WERI-Rb-1 (cell line): ENCODE measurements around the gene TMEM209.

ENCODE experiments used
- DNase-seq: peaks from one replicate; pipeline ENCODE4 v3.0.0-alpha.2; 2020
- H3K27ac ChIP-seq: fragments of 250-450 bp; sonication (Bioruptor Pico); 2 replicates; pipeline ENCODE4 v1.5.1; 2020; ENCODE audit warnings: mild to moderate bottlenecking, moderate library complexity
- H3K27me3 ChIP-seq: fragments of 250-450 bp; sonication (Bioruptor Pico); 2 replicates; pipeline ENCODE4 v1.5.1; 2021; ENCODE audit warnings: mild to moderate bottlenecking, low read depth, moderate library complexity; ENCODE audit not compliant: insufficient read depth, severe bottlenecking
- H3K36me3 ChIP-seq: fragments of 250-450 bp; sonication (Bioruptor Pico); 2 replicates; pipeline ENCODE4 v1.5.1; 2020; ENCODE audit warnings: mild to moderate bottlenecking, moderate library complexity
- H3K4me3 ChIP-seq: 2 replicates; pipeline ENCODE4 v1.5.1; 2011; ENCODE audit warnings: low read depth, mild to moderate bottlenecking, control low read depth, low read length
- H3K9me3 ChIP-seq: fragments of 250-450 bp; sonication (Bioruptor Pico); 2 replicates; pipeline ENCODE4 v1.5.1; 2021; ENCODE audit warnings: mild to moderate bottlenecking, moderate library complexity; ENCODE audit not compliant: severe bottlenecking
- CTCF ChIP-seq: IDR thresholded peaks from 2 replicates; pipeline ENCODE4 v1.5.1; 2011; ENCODE audit warnings: low read depth, mild to moderate bottlenecking, control low read depth, inconsistent platforms, low read length

TMEM209 gene

DNA sequence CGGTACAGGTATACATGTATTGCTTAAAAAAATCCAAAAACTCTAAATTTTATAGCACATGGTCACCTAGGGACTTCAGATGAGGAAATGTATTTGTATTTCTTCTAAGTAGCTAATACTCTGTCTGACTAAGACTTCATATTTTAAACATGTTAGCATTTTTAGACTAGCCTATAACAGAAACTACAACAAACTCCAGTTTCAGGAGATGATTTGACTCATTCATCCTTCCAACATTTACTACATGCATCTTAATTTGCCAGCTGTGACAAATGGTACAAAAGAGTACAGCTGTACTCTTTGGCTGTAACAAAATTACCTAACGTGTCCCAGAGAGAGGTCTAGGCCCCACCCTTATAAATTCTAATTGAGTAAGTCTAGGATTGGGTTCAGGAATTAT is 22.2 kb downstream of the TMEM209 start:
- Histone ChIP-seq H3K4me3 (no peak overlapping the region), H3K9me3 (no peaks in the 10 kb centered on the region), H3K27me3 (no peaks in the 10 kb centered on the region), H3K27ac (no peak overlapping the region), H3K36me3 (peaks cover 50% of the 10 kb centered on the region)
- no peak for TF ChIP-seq CTCF
- no peak for DNase-seq

GRCh38 chr7:130181263-130181605 is 24.0 kb downstream of the TMEM209 start:
- Histone ChIP-seq H3K27ac (no peak overlapping the region), H3K36me3 (peaks cover 50% of the 10 kb centered on the region), H3K9me3 (no peaks in the 10 kb centered on the region), H3K4me3 (no peak overlapping the region), H3K27me3 (no peaks in the 10 kb centered on the region)
- DNase-seq, result no peak
- TF ChIP-seq CTCF, result no peak

- Histone ChIP-seq H3K27ac (no peak overlapping the region), H3K36me3 (peaks cover 50% of the 10 kb centered on the region), H3K4me3 (no peak overlapping the region), H3K9me3 (no peaks in the 10 kb centered on the region), H3K27me3 (no peaks in the 10 kb centered on the region)
- TF ChIP-seq CTCF, result no peak
- no peak for DNase-seq
Observed at GRCh38 chr7:130180571-130181262, 24.5 kb downstream of the TMEM209 start.

DNA sequence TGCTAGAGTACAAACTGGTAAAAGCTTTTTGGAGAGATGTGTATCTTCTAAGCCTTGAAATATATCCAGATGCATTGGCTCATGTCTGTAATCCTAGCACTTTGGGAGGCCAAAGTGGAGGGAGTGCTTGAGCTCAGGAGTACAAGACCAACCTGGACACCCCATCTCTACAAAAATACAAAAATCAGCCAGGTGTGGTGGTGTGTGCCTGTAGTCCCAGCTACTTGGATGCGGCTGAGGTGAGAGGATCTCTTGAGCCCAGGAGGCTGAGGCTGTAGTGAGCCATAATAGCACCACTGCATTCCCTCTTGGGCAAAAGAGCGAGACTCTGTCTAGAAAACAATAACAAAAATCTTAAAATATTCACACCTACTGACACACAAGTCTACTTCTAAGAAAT is 25.6 kb downstream of the TMEM209 start:
- Histone ChIP-seq H3K36me3 (peaks cover 45% of the 10 kb centered on the region), H3K27ac (no peak overlapping the region), H3K9me3 (no peaks in the 10 kb centered on the region), H3K27me3 (no peaks in the 10 kb centered on the region), H3K4me3 (no peak overlapping the region)
- TF ChIP-seq CTCF, result no peak
- DNase-seq, result no peak

- no peak overlapping the region for H3K4me3 ChIP-seq
- H3K27me3 ChIP-seq, result no peaks in the 10 kb centered on the region
- DNase-seq, result no peak
- TF ChIP-seq CTCF, result no peak
- H3K27ac ChIP-seq, result no peak overlapping the region
- H3K36me3 ChIP-seq, result peaks cover 39% of the 10 kb centered on the region
- H3K9me3 ChIP-seq, result no peaks in the 10 kb centered on the region
Observed at GRCh38 chr7:130178251-130178650, 27.0 kb downstream of the TMEM209 start.
